Activated gamma-delta T cell (primary cell): ENCODE measurements around the gene U2AF1L4.
"Not testable (repeated sequence)": the region's sequence is repeated elsewhere in the genome, so short reads cannot be mapped to it uniquely, and the experiment has no call there.

Source experiments
- DNase-seq: peaks from one replicate; lab custom pipeline; 2025; lab: John Stamatoyannopoulos, UW

U2AF1L4 gene

GRCh38 chr19:35725216-35725861 lies 19.9 kb downstream of the U2AF1L4 start:
- DNase-seq: no peak

DNA sequence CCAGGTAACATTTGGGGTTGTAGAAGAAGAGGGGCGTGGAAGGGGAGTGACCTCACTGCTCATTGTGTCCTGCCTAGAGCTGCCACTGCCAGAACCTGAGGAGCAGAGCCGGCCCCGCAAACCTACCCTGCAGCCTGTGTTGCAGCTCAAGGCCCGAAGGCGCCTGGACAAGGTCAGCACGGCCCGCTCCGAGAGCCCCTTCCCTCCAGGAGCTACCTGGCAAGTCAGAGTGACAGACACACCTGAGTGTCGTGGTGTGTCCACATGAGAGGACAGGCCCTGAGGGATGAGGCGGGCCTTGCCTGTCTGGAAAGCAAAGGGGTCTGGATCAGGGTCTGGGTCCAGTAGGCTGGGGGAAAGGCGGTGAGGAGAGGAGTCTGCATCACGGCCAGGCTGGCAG lies 20.7 kb downstream of the U2AF1L4 start:
- no peak for DNase-seq

GRCh38 chr19:35724132-35724531 lies 21.1 kb downstream of the U2AF1L4 start:
- not testable (repeated sequence) for DNase-seq

DNA sequence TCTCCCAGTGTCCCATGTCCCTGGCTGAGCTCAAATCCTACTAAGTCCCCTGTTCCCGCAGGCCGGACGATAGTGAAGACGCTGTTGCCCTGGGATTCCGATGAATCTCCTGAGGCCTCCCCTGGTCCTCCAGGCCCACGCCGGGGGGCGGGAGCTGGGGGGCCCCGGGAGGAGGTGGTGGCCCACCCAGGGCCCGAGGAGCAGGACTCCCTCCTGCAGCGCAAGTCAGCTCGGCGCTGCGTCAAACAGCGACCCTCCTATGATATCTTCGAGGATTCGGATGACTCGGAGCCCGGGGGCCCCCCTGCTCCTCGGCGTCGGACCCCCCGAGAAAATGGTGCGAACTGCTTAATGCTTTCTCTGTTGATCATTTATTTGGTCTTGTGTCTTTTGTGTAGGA lies 21.5 kb downstream of the U2AF1L4 start:
- DNase-seq: no peak

DNA sequence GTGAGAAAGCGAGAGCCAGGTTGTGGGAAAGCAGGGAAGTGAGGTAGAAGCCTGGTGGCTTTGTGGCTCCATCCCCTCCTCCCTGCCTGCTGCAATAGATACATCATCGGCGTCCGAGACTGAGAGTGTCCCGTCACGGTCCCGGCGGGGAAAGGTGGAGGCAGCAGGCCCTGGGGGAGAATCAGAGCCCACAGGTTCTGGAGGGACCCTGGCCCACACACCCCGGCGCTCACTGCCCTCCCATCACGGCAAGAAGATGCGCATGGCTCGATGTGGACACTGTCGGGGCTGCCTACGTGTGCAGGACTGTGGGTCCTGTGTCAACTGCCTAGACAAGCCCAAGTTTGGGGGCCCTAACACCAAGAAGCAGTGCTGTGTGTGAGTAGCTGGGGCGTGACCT lies 22.3 kb downstream of the U2AF1L4 start:
- no peak for DNase-seq

DNA sequence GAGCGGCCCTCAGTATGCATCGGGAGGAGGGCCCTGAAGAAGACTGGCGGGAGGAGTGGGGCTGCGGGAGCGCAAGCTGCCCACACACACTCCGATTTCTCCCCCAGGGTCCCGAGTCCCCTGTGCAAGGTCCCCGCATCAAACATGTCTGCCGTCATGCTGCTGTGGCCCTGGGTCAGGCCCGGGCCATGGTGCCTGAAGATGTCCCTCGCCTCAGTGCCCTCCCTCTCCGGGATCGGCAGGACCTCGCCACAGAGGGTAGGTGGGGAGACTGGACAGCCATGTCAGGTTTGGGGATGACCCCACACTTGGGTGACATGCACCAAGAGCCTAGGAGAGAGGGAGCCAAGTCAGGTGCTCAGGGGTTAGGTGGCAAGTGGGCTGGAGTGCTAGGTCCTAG lies 22.8 kb downstream of the U2AF1L4 start:
- DNase-seq: no peak

GRCh38 chr19:35721374-35721773 lies 23.8 kb downstream of the U2AF1L4 start:
- no peak for DNase-seq

- no peak for DNase-seq
Observed at GRCh38 chr19:35720648-35721047, 24.6 kb downstream of the U2AF1L4 start.

GRCh38 chr19:35720163-35720524 lies 25.1 kb downstream of the U2AF1L4 start:
- DNase-seq: no peak

GRCh38 chr19:35719402-35720162 lies 25.6 kb downstream of the U2AF1L4 start:
- no peak for DNase-seq

- DNase-seq: peak; percentile 39
Observed at GRCh38 chr19:35718345-35719041, 26.7 kb downstream of the U2AF1L4 start.

DNA sequence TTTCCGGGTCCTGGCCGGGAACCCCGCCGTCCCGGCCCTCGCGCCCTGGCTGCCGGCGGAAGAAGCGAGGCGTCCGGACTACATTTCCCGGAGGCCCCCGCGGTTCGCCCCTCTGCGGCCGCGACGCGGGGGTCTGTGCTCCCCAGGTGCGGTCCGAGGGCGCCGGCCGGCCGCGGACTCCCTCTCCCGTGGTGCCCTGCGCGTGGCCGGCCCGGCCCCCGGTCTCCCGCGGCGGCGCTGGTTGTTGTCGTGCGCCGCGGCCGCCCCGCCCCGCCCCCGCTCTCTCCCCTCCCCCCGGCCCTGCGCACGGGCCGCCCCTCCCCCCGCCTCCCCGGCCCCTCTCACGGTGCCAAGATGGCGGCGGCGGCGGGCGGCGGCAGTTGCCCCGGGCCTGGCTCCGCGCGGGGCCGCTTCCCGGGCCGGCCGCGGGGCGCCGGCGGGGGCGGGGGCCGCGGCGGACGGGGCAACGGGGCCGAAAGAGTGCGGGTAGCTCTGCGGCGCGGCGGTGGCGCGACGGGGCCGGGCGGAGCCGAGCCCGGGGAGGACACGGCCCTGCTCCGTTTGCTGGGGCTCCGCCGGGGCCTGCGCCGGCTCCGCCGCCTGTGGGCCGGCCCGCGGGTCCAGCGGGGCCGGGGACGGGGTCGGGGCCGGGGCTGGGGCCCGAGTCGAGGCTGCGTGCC lies 27.4 kb downstream of the U2AF1L4 start, which contains the start of gene KMT2B:
TSS of gene KMT2B (plus strand) at position 339 of the 680 bp plus-strand sequence. CDS start at position 355, 16 bp downstream.
- no peak for DNase-seq

DNA sequence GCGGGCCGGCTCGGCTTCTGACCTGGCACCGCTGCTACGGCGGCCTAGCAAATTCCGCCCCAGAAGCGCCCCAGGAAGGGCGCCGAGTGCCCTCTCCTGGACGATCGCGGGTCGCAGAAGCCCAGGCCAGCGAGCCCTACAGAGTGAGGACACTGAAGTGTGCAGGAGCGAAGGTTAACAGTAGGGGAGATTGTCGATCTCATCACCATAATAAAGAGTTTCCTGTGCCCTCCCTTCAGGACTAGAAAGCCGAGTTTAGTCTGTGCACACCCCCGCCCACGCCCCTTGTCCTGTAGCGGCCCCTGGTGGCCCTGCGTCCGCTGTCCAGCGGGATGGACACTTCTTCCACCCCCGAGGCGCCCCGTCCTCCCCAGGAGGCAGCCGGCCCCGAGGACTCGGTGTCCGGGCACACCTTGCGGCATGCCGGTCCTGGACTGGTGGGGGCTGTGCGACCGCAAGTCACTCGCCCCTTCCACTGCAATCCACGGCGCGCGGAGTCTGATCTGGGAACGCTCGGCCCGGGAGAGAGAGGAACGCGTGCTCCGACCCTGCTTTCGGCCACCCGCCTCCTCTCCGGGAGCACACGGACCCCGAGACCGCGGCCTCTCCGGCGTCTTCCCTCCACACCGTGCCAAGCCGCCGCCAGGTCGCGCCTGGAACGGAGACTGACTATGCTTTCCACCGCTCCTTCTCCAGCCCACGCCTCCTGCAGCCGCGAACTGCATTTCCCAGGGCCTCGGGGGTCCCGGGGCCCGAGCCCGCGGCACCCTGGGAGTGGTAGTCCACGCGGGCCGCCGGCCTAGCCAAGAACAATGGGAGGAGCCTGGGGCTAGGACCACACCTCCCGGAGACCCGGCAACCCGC lies 28.2 kb downstream of the U2AF1L4 start:
- DNase-seq: peak; percentile 93

DNA sequence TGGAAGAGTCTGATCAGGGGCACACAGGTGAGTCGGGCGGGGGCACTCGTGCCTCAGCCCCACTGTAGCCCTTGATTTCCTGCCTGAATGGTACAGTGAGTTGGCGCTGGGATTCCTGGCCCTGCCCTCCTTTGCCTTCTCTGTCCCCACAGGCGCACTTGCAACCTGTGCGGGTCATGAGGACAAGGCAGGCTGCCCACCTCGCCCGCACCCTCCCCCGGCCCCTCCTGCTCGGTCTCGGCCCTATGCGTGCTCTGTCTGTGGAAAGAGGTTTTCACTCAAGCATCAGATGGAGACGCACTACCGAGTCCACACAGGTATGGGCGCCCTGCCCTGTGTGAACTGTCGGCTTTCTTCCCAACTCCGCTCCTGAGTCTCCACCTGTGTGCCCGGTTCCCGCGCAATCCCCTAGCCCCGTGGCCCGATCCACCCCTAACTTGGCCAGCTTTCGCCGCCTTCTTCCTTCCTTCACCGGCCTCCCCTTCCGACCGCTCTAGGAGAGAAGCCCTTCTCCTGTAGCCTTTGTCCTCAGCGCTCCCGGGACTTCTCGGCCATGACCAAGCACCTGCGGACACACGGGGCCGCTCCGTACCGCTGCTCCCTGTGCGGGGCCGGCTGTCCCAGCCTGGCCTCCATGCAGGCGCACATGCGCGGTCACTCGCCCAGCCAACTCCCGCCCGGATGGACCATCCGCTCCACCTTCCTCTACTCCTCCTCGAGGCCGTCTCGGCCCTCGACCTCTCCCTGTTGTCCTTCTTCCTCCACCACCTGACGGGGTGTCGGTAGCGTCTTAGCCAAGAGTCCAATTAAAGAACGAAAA lies 29.0 kb downstream of the U2AF1L4 start:
- DNase-seq: no peak

- no peak for DNase-seq
Observed at GRCh38 chr19:35715355-35715809, 29.8 kb downstream of the U2AF1L4 start.

- DNase-seq: no peak
Observed at GRCh38 chr19:35714601-35715354, 30.4 kb downstream of the U2AF1L4 start.

- no peak for DNase-seq
Observed at GRCh38 chr19:35713904-35714495, 31.2 kb downstream of the U2AF1L4 start.

- DNase-seq: no peak
Observed at GRCh38 chr19:35713506-35713850, 31.7 kb downstream of the U2AF1L4 start.
